ENCODE measurements around the gene LHX1.
A peak's percentile ranks its signal among the peaks of the same experiment; 100 is the strongest.

Gene LHX1

GRCh38 chr17:36937001-36937958 lies at the start of gene LHX1:
TSS of gene LHX1 (plus strand) at chr17:36937475. CDS start at chr17:36938198, 723 bp downstream.
- DNase-seq = no peak

- DNase-seq = peak; percentile 48
Measured at GRCh38 chr17:36888236-36888951, 48.9 kb upstream of the LHX1 start.

- no peak for DNase-seq
Measured at GRCh38 chr17:36889770-36890349, 47.4 kb upstream of the LHX1 start.

GRCh38 chr17:36890398-36891168 lies 46.7 kb upstream of the LHX1 start:
- no peak for DNase-seq

- DNase-seq = no peak
Measured at GRCh38 chr17:36892112-36892838, 45.0 kb upstream of the LHX1 start.

- DNase-seq = no peak
Measured at GRCh38 chr17:36894177-36894576, 43.1 kb upstream of the LHX1 start.

GRCh38 chr17:36894925-36895324 lies 42.4 kb upstream of the LHX1 start:
- no peak for DNase-seq

- DNase-seq = no peak
Measured at GRCh38 chr17:36899250-36900159, 37.8 kb upstream of the LHX1 start.

GRCh38 chr17:36900160-36900512 lies 37.1 kb upstream of the LHX1 start:
- no peak for DNase-seq

GRCh38 chr17:36901506-36901905 lies 35.8 kb upstream of the LHX1 start:
- DNase-seq = no peak

- no peak for DNase-seq
Measured at GRCh38 chr17:36907407-36907806, 29.9 kb upstream of the LHX1 start.

- no peak for DNase-seq
Measured at GRCh38 chr17:36910513-36910912, 26.8 kb upstream of the LHX1 start.

GRCh38 chr17:36911001-36911400 lies 26.3 kb upstream of the LHX1 start:
- no peak for DNase-seq

GRCh38 chr17:36913132-36913531 lies 24.1 kb upstream of the LHX1 start:
- DNase-seq = no peak

- no peak for DNase-seq
Measured at GRCh38 chr17:36918211-36918691, 19.0 kb upstream of the LHX1 start.

GRCh38 chr17:36919407-36919968 lies 17.8 kb upstream of the LHX1 start:
- DNase-seq = no peak

- DNase-seq = no peak
Measured at GRCh38 chr17:36920032-36921005, 17.0 kb upstream of the LHX1 start.

- no peak for DNase-seq
Measured at GRCh38 chr17:36921095-36921851, 16.0 kb upstream of the LHX1 start.

All from left hindlimb (tissue), 1 donor.